Pons (tissue), 1 donor: ENCODE data around the gene CDC42BPB.

Experiments used
- DNase-seq: peaks from one replicate; pipeline ENCODE4 v3.0.0-alpha.2; 2016; ENCODE audit warnings: low spot score

CDC42BPB gene

DNA sequence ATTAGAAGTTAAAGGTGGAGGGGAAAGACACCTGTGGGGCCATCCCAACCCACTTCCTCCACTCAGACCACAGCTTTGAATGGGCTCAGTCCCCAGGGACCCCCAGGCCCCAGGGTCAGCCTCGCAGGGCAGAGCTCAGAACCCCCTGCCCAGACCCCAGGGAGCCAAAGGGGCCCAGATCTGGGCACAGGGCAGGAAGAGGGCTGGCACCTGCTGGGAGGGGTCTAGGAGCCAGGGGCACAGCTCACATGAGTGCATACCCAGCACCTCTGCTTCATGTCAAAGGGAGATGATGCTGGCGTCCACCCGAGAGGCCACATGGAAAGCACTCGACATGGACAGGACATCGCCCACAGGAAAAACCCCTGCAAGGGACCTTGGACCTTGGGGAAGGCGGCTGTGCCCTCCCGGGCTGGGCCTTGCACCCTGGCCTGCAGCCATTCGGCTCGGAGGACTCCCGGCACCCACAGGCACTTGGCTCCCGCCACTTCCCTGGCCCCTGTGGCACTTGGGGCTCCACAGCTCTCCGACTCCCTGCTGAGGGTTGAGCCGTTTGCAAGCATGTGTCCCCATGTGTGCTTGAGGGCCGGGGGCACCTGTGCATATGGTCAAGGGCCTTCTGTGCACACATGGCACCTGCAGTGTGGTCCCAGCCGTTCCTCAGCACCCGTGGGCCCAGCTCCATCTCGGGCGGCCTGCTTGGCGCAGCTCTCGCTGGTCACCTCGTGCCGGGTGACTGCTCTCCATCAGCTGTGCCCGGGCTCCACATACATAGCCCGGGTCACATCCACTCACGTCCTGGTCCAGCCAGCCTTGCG lies 142.7 kb downstream of the CDC42BPB start:
- DNase-seq: no peak

DNA sequence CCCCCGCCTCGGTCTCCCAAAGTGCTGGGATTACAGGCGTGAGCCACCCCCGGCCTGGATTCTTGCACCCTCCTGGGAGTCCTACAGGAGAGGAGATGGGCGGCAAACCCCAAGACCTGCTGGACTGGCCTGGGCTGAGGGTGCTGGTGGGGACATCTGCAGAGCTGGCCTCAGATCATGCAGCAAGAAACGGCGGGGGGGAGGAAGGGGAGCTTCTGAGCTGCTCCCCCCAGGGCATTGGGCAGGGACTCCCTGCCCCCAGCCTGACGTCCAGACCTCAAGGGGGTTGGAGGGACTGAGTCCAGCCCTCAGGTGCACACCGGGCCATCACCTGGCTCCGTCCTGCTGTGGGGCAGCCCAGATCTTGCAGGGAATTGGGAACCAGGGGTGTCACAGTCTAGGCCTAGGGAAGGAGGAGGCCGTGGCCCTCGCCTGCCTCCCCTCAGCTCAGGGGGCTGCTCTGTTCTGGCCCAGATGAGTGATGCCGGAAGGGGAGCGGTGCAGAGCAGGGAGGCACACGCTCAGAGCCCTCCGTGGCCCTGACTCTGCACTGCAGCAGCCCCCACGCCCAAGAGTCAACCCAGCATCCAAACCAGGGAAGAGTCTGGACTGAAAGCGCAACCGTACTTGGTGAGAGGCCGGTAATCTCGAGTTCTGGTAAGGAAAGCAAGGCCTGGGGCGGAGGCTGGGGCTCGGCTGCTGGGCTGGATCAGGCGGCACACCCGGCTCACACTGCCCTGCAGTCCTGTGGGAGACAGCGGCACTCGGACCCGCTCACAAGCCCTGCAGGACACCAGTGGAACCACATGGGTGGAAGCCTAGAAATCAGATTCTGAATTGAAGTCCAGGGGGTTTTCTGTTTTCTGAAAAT lies 143.8 kb downstream of the CDC42BPB start:
- DNase-seq: no peak

DNA sequence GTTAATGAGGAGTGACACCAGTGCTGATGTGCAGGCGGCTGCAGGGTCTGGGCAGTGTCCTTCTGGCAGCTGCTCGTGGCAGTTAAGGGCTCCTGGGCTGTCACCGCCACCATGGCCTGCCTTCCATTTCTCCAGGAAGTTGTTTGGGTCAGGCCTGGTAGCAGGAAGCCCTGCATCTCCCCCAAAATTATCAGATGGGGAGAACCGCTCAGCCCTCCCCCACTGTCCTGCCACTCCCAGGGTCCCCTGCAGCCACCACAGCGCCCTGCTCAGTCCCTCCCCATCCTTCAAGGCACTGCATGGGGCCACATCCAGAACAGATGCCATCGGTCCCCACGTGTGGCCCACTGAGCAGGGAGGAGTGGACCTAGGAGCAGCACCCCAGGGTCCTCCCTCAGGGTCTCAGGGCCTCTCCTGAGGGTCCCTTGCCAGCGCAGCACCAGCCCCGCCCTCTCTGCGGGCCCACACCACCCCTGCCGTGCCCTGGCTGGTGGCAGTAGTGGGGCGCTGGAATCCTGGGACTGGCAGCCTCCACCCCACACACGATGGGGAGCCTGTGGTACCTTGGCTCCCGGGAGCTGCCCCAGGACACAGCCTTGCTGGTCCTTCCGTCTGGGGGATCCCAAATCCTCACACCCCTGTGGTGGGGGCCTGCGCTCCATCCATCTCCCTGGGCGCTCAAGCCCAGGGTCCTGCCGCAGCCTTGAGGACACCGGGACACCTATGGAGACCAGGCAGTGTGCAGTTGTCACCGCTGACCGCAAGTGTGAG lies 145.2 kb downstream of the CDC42BPB start:
- no peak for DNase-seq

DNA sequence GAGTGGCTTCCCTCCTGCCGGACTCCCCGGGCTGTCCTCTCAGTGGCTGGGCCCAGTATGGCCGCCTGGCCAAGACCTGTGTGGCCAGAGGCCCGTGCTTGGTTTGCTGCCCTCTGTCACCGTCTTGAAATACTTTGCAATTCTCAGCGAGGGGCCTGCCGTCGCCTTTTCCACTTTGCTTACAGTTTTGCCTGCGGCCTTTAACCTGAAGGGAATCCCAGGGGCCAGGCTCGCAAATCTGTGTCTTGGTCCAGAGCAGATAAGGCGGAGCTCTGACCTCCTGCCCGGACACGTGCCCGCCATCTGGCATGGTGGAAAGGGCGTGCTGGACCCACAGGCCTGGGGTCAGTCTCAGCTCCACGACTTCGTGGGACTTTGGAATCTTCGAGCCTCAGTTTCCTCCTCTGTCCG lies 145.8 kb downstream of the CDC42BPB start:
- no peak for DNase-seq

DNA sequence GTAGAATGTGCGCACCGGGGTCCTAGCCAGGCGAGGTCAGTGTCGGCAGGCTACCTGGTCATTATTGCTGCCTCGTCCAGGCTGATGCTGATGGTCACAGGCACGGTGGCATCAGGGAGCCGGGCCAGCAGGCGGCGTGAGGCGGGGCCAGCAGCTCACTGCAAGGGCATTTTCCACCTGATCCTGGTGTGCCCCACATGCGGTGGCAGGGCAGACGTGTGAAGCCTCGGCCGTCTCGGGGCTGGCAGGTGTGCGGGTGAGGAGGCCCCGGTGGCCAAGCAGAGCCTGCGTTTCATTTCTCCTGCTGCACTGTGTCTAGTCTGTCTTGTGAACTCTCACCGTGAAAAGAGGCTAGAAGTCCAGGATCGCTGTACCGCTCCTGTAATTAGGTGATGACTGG lies 146.9 kb downstream of the CDC42BPB start:
- no peak for DNase-seq

DNA sequence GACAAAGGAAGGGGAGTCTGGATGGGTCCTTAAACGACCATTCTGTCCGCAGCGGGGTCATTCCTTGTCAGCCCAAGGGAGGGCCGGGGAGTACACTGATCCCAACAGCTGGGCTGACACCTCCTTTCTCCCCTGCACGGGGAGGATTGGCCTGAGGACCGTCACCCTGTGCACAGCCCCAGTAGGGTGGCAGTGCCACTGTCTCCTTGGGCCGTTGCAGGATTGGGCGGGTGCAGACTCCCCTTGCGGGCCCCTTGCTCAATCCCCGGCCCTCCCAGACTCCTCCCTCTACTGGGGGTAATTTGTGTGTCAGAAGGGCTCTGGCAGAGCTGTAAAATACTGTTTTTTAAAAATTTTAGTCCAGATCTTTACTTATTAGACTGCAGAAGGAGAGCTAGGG lies 147.4 kb downstream of the CDC42BPB start:
- no peak for DNase-seq

DNA sequence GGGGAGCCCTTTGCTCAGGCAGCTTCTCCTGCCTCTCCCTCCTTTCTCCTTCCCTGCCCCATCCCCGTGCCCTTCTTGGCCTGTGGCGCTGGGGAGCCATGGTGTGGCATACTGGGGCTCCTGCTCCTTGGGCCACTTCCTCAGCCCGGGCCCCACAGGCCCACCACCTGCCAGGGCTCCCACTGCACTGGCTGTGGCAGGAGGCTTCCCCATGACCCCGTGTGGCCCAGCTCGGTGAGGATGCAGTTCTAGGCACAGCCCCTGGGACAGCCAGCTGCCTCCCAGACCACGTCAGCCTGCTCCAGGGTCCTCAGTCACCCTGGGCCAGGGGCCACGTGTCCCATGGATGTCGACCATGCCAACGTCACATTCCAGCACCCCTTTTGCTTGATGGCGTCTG lies 147.9 kb downstream of the CDC42BPB start:
- no peak for DNase-seq

DNA sequence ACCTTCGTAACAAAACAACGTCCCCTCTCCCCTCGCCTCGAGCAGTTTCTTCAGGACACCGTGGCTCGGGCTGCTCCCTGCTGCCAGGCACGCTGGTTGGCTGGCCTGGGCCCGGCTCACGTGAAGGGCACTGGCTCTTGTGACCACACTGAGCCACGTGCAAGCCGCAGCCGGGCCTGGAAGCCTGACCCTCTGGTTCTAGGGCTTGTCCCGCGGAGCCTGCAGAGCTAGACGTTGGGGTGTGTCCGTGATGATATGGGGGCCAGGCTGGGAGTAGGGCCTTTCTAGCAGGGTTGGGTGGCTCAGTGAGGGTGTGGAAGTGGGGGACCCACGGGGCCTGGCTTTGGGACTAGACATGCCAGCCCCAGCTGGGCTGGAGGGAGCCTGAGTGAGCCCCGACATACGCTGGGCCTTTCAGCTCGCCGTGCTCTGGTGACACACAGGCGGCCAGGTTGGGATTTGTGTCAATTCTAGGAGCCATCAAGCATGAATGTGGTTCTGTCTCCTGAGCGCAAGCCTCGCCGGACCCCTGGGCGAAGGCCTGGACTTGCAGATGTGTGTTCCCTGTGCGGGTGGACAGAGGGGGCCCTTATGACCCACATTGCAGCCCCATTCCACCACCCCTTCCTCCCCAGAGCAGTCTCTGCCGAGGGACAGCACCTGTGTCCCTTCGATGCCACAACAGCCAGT lies 148.4 kb downstream of the CDC42BPB start:
- DNase-seq: no peak

DNA sequence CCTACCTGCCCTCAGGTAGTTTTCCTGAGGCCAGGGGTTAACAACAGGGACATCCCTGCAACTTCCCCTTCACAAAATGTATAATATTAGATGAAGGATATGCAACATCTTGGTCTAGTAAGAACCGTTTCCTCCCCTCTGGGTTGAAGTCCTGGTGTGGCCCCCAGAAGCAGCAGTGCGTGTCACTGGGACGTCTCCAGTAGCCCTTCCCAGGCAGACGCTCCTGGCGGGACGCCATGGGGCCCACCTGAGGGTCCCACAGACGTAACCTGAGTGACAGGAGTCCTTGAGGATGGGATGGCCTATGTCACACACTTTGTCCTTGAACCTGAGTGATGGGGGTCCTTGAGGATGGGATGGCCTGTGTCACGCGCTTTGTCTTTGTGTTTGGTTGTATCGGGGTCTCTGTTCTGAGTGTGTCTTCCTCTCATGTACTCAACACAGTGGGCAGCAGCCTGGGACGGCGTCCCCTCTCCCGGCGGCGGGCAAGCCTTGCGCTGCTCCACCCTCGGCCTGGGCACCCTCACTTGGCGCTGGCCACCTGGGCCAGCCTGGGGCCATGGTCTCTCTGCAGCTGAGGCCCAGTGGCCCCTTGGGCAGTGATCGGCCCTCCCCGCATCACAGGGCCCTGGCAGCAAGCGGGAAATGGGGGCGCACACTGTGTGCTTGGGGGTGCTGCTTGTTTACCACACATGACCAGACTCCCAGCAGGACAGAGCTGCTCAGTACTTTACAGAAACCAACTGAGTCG lies 149.2 kb downstream of the CDC42BPB start:
- DNase-seq: no peak

DNA sequence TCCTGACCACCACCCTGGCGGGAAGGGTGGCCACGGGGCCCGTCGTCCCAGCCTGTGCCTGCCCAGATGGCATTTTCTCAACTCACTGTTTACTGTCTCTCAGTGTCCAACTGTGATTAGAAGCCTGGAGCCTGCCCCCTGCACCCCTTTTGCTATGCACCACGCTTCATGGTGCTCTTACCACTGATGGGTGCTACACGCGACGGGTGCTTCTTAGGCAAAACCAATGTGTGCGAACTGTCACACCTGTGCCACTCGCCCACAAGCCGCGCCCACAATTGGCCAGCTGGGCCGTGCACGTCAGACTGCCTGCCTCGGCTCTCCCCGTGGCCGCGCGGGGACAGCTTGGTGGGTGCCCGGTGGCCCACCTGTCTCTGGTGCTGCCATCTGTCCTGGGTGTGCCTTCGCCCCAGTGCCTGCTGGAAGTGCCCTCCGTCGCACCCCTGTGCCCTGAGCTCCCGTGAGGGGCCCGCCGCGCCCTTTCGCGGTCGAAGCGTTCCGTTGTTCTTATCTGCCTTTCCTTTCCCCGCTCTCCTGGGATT lies 150.0 kb downstream of the CDC42BPB start:
- DNase-seq: no peak

DNA sequence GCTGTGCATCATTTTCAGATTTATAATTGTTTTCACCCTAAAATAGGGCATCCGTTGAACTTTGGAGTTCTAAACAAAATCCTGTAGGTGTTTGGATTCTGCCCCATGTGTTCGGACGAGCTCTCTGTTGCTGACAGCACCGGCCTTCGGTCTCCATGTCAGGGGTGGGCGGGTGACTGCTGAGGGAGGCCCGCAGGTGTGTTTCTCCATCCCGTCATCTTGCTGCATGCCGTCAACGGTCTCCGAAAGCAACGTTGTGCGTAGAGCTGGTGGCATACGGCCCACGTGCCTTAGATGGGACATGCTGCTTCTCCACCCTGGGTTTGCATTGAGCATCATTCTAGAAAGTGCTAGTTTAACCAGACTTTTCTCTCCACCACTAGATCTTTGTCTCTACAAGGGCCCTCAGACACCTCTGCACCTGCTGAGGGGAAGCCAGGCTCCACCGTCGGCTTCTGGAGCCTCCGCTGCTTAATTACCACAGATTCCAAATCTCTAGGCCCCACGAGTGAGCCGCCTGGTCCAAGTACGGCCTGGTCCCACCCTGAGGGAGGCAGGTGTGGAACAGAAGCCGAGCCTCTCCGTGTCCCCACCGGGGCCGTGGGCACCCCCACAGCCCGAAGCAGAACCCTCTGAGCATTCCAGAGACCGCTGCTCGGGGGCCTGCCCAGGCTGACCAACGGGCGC lies 150.6 kb downstream of the CDC42BPB start:
- no peak for DNase-seq

DNA sequence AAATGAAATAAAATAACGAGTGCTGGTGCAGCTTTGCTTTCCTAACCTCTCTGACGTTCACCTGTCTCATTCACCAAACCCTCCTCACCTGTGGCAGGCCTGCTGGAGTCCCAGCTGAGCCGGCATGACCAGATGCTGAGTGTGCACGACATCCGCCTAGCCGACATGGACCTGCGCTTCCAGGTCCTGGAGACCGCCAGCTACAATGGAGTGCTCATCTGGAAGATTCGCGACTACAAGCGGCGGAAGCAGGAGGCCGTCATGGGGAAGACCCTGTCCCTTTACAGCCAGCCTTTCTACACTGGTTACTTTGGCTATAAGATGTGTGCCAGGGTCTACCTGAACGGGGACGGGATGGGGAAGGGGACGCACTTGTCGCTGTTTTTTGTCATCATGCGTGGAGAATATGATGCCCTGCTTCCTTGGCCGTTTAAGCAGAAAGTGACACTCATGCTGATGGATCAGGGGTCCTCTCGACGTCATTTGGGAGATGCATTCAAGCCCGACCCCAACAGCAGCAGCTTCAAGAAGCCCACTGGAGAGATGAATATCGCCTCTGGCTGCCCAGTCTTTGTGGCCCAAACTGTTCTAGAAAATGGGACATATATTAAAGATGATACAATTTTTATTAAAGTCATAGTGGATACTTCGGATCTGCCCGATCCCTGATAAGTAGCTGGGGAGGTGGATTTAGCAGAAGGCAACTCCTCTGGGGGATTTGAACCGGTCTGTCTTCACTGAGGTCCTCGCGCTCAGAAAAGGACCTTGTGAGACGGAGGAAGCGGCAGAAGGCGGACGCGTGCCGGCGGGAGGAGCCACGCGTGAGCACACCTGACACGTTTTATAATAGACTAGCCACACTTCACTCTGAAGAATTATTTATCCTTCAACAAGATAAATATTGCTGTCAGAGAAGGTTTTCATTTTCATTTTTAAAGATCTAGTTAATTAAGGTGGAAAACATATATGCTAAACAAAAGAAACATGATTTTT lies 151.9 kb downstream of the CDC42BPB start:
- no peak for DNase-seq

DNA sequence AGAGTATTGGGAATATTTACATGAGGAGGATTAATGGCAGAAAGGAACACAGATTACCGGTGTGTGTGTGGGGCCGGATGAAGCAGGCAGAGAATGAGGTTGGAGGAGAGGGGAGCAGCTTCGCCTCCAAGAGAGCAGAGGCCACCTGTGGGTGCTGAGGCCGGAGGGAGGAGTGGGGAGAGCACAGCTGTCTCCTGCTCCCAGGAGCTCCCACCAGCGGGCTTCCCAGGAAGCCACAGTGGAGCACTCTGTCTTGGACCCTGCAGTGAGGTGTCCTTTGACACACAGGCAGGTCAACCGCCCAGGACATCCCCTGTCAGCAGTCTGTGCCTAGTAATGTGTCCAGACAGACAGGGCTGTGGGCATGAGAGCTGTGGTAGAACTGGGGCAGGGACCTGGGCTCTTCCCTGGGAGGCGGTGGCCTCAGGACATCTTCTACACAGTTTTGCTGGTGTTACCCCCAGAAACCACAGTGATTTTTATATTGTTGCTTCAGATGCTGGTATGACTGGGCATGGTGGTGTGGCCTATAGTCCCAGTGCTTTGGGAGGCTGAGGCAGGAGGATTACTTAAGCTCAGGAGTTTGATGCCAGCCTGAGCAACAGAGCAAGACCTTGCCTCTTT lies 153.3 kb downstream of the CDC42BPB start:
- DNase-seq: no peak

DNA sequence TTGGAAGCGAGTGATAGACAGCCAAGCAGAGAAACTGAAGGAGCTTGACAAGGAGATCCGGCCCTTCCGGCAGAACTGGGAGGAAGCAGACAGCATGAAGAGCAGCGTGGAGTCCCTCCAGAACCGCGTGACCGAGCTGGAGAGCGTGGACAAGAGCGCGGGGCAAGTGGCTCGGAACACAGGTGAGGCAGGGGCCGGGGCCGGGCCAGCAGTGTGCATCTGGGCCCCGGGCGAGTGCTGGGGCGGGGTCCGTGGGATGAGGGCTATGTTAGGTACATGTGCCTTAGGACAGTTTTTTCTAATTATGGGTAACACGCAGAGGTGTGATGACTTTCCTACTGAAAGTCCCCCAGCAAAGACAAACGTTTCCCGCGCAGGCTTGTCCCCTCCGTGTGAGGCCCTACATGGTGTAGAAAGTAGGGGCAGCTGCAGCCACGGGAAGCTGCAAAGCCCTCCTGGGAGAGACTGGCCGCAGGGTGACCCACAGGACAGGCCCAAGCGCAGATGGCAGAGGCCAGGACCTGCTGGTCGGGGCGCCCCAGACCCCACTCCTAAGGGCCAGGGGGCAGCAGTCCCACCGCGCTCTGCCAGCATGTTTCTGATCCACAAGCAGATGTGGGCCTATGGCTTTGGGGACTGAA lies 154.0 kb downstream of the CDC42BPB start:
- no peak for DNase-seq

DNA sequence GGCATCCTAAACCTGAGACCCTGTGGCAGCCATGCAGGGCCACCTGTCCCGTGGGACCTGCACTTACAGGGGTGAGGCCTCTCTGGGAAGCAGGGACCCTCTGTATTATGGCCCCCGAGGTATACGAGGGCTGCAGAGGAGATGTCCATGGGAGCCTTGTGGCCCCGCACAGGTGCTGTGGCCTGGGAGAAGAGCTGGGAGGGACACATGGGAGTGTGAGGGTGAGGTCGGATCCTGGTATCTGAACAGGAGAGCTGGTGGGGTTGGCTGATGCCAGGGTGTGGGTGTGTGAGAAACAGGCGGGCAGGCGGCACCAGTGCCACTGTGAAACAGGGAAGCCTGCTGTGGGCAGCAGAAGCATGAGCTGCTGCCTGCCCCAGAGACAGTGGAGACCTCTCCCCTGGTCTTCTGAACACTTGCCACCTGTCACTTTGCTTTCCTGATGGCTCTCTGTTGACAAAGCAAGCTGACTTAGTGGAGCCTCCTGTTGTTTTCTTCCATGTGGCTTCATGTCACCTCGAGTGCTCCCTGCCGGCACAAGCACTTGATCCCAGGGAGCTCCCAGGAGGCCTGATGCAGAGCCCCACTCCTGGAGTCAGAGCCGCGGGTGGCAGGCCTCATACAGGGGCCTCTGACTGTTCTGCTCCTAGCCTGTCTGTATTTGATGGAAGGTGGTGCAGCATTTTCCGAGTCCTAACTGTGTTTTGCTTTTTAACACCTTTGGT lies 154.7 kb downstream of the CDC42BPB start:
- no peak for DNase-seq

DNA sequence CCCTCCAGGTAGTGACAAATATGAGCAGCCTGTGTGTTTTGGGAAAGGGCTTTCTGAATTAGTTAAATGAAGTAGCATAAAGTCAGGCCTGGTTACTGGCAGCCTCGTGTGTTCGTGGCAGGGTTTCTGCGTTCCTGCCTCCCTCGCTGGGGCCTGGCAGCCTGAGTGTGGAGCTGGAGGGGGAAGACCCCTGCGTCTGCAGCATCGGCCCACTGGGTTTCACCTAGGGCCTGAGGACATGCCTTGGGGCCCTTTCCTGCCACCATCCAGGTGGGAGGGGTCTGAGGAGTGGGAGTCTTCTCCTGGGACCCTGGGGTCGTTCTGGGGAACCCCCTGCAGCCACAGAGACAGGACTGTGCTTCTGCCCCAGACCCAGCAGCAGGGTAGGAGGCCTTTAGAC lies 155.3 kb downstream of the CDC42BPB start:
- DNase-seq: no peak

DNA sequence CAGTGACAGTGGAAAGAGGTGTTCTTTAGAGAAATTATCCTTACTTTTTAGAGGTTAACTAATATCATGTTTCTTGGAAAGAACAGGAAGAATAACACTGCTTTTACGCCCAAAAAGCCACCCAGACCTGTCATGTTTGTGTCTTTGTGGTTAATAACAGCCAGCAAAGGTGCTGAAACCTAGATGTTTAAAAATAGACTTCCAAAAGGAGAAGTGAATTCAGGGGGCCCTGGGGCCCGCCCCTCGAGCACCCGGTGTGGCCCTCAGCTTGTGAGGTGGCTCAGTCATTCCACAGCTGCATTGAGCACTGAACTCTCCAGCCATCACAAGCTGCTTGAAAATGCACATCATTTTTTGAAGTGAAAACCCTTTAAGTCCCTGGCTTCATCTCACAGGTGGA lies 155.7 kb downstream of the CDC42BPB start:
- no peak for DNase-seq
